ENCODE results near the gene BTBD17.

The BTBD17 gene

GRCh38 chr17:74339537-74340195 is 22.0 kb downstream of the BTBD17 start:
- no peak for DNase-seq (ENCODE audit: low read depth in 1 of 2, low spot score in 1 of 2)

- DNase-seq (ENCODE audit: low read depth in 1 of 2, low spot score in 1 of 2), result no peak
Measured at GRCh38 chr17:74337834-74338500, 23.7 kb downstream of the BTBD17 start.

GRCh38 chr17:74336307-74336706 is 25.4 kb downstream of the BTBD17 start:
- no peak for DNase-seq (ENCODE audit: low read depth in 1 of 2, low spot score in 1 of 2)

- no peak for DNase-seq (ENCODE audit: low read depth in 1 of 2, low spot score in 1 of 2)
Measured at GRCh38 chr17:74335529-74336062, 26.1 kb downstream of the BTBD17 start.

- DNase-seq (ENCODE audit: low read depth in 1 of 2, low spot score in 1 of 2), result no peak
Measured at GRCh38 chr17:74334393-74335039, 27.2 kb downstream of the BTBD17 start.

GRCh38 chr17:74332763-74333283 is 28.8 kb downstream of the BTBD17 start:
- no peak for DNase-seq (ENCODE audit: low read depth in 1 of 2, low spot score in 1 of 2)

- DNase-seq (ENCODE audit: low read depth in 1 of 2, low spot score in 1 of 2), result no peak
Measured at GRCh38 chr17:74332017-74332650, 29.5 kb downstream of the BTBD17 start.

- DNase-seq (ENCODE audit: low read depth in 1 of 2, low spot score in 1 of 2), result no peak
Measured at GRCh38 chr17:74330446-74330845, 31.2 kb downstream of the BTBD17 start.

- no peak for DNase-seq (ENCODE audit: low read depth in 1 of 2, low spot score in 1 of 2)
Measured at GRCh38 chr17:74329378-74329777, 32.3 kb downstream of the BTBD17 start.

- no peak for DNase-seq (ENCODE audit: low read depth in 1 of 2, low spot score in 1 of 2)
Measured at GRCh38 chr17:74328487-74328886, 33.2 kb downstream of the BTBD17 start.

GRCh38 chr17:74326506-74326905 is 35.2 kb downstream of the BTBD17 start:
- DNase-seq (ENCODE audit: low read depth in 1 of 2, low spot score in 1 of 2), result no peak

- peak; percentile 32 to 41 for DNase-seq (ENCODE audit: low read depth in 1 of 2, low spot score in 1 of 2)
Measured at GRCh38 chr17:74325743-74326379, 35.8 kb downstream of the BTBD17 start, which contains the start of gene KIF19. KIF19 (plus strand) TSS chr17:74326226; CDS start chr17:74326350, 124 bp downstream.

- DNase-seq (ENCODE audit: low read depth in 1 of 2, low spot score in 1 of 2), result no peak
Measured at GRCh38 chr17:74325376-74325742, 36.3 kb downstream of the BTBD17 start.

GRCh38 chr17:74324521-74324920 is 37.1 kb downstream of the BTBD17 start:
- no peak for DNase-seq (ENCODE audit: low read depth in 1 of 2, low spot score in 1 of 2)

GRCh38 chr17:74318391-74318790 is 43.3 kb downstream of the BTBD17 start:
- DNase-seq (ENCODE audit: low read depth in 1 of 2, low spot score in 1 of 2), result no peak

- DNase-seq (ENCODE audit: low read depth in 1 of 2, low spot score in 1 of 2), result no peak
Measured at GRCh38 chr17:74317071-74317470, 44.6 kb downstream of the BTBD17 start.

GRCh38 chr17:74316220-74316619 is 45.4 kb downstream of the BTBD17 start:
- DNase-seq (ENCODE audit: low read depth in 1 of 2, low spot score in 1 of 2), result no peak

- no peak for DNase-seq (ENCODE audit: low read depth in 1 of 2, low spot score in 1 of 2)
Measured at GRCh38 chr17:74314877-74315276, 46.8 kb downstream of the BTBD17 start.

- no peak for DNase-seq (ENCODE audit: low read depth in 1 of 2, low spot score in 1 of 2)
Measured at GRCh38 chr17:74309902-74310301, 51.8 kb downstream of the BTBD17 start.

- DNase-seq (ENCODE audit: low read depth in 1 of 2, low spot score in 1 of 2), result no peak
Measured at GRCh38 chr17:74307984-74308773, 53.5 kb downstream of the BTBD17 start.
